HepG2 (cell line): Measurements from ENCODE around the gene DDRGK1. TPM values are rescaled to one million over a fixed set of nuclear protein-coding genes. Genes with fewer than 3 reads are reported as not detected.

Source experiments
- CCAR2 ChIP-seq: fragments of 200-400 bp; formaldehyde crosslinking; optimal IDR thresholded peaks from 2 replicates; pipeline ENCODE3; 2018; ENCODE audit warnings: low read depth, mild to moderate bottlenecking, low read length, moderate library complexity
- DNMT3B ChIP-seq: conservative IDR thresholded peaks from 2 replicates; pipeline ENCODE4 v1.6.1; 2016; ENCODE audit warnings: missing biosample characterization, control low read depth
- ETV6 ChIP-seq: sonication (generic); formaldehyde crosslinking; conservative IDR thresholded peaks from 2 replicates; pipeline ENCODE4 v1.4.0; 2020; ENCODE audit warnings: missing genetic modification reagents
- IRF1 ChIP-seq: sonication (generic); formaldehyde crosslinking; IDR thresholded peaks from 2 replicates; pipeline ENCODE4 v1.4.0; 2020; ENCODE audit warnings: low read depth, mild to moderate bottlenecking, missing genetic modification reagents
- KAT2B ChIP-seq: fragments of 150-350 bp; IDR thresholded peaks from 2 replicates; pipeline ENCODE4 v1.6.1; 2014; ENCODE audit warnings: low read depth, low read length, borderline replicate concordance
- MIER3 ChIP-seq: IDR thresholded peaks from 2 replicates; pipeline ENCODE4 v1.6.1; 2016; ENCODE audit warnings: missing compliant biosample characterization, borderline replicate concordance
- MTA1 ChIP-seq: sonication (generic); formaldehyde crosslinking; IDR thresholded peaks from 2 replicates; pipeline ENCODE4 v1.4.0; 2020; ENCODE audit warnings: missing genetic modification reagents, mild to moderate bottlenecking, borderline replicate concordance
- SRY ChIP-seq: sonication (generic); formaldehyde crosslinking; IDR thresholded peaks from 2 replicates; pipeline ENCODE4 v1.8.0; 2022; ENCODE audit warnings: mild to moderate bottlenecking, missing genetic modification reagents
- TCF7L2 ChIP-seq: IDR thresholded peaks from 2 replicates; pipeline ENCODE4 v1.6.1; 2011; ENCODE audit warnings: mild to moderate bottlenecking, low read depth, low read length, moderate library complexity
- TFDP2 ChIP-seq: sonication (generic); formaldehyde crosslinking; IDR thresholded peaks from 2 replicates; pipeline ENCODE4 v1.4.0; 2020; ENCODE audit warnings: missing genetic modification reagents
- TRIM24 ChIP-seq: sonication (generic); formaldehyde crosslinking; IDR thresholded peaks from 2 replicates; pipeline ENCODE4 v1.8.0; 2022; ENCODE audit warnings: mild to moderate bottlenecking, missing genetic modification reagents
- ZFP82 ChIP-seq: sonication (generic); formaldehyde crosslinking; IDR thresholded peaks from 2 replicates; pipeline ENCODE4 v1.5.1; 2020; ENCODE audit warnings: mild to moderate bottlenecking, missing genetic modification reagents, borderline replicate concordance
- ZNF407 ChIP-seq: sonication (generic); formaldehyde crosslinking; IDR thresholded peaks from one replicate; pipeline ENCODE4 v1.5.1; 2020; ENCODE audit warnings: mild to moderate bottlenecking, missing genetic modification reagents; ENCODE audit errors: not compliant biosample characterization
- ZNF607 ChIP-seq: sonication (generic); formaldehyde crosslinking; IDR thresholded peaks from 2 replicates; pipeline ENCODE4 v1.5.1; 2020; ENCODE audit warnings: missing genetic modification reagents, mild to moderate bottlenecking, borderline replicate concordance
- ZNF83 ChIP-seq: sonication (generic); formaldehyde crosslinking; IDR thresholded peaks from 2 replicates; pipeline ENCODE4 v1.4.0; 2020; ENCODE audit warnings: missing genetic modification reagents, mild to moderate bottlenecking, borderline replicate concordance
- ZUFSP ChIP-seq: sonication (generic); formaldehyde crosslinking; IDR thresholded peaks from 2 replicates; pipeline ENCODE4 v1.9.0; 2021; ENCODE audit warnings: missing genetic modification reagents, mild to moderate bottlenecking, borderline replicate concordance
- polyA plus RNA-seq, 8 experiments: library from polyadenylated mRNA; depleted of rRNA in 3 of 8; stranded (reverse) in 7 of 8; unstranded in 1 of 8; fragments of >200 nt; fragmentation: Illumina TruSeq in 4 of 8; extraction: Trizol in 4 of 8; gene quantifications; 2 replicates each; pipeline versions ENCODE4 v1.2.1 to v1.2.3, GENCODE V29; 2011 to 2016; ENCODE audit warnings: low read depth in 4 of 8, missing spikeins in 1 of 8, mixed read lengths in 1 of 8; ENCODE audit not compliant: insufficient read depth in 1 of 8
- total RNA-seq, 5 experiments: library from RNA; depleted of rRNA; stranded (reverse); fragments of >200 nt; fragmentation: Illumina TruSeq; extraction: Trizol; gene quantifications; 2 replicates each; pipeline ENCODE4 v1.2.3, GENCODE V29; 2016; ENCODE audit warnings: low read depth in 1 of 5

DDRGK1 gene
- total and polyA plus RNA-seq, 2 of the 13 experiments (the other 11 are each of a cell fraction or from before 2014, with no cell fraction given), result 96.7 to 149 TPM

- TF ChIP-seq ZNF407 (CRISPR knock-in tag) (peak; percentile 93), KAT2B (no peak), CCAR2 (peak; percentile 91), ZFP82 (peak; percentile 91; the same call in 1 of the 2 replicates), ETV6 (CRISPR knock-in tag) (peak; percentile 79; the same call in 1 of the 2 replicates), TRIM24 (CRISPR knock-in tag) (no peak), ZNF83 (no peak; the same call in 1 of the 2 replicates), DNMT3B (CRISPR knock-in tag) (peak; percentile 72), ZUFSP (CRISPR knock-in tag) (no peak), TFDP2 (peak; percentile 82), SRY (peak; percentile 87), MIER3 (CRISPR knock-in tag) (peak; percentile 97; the same call in 1 of the 2 replicates), MTA1 (CRISPR knock-in tag) (peak; percentile 100), ZNF607 (CRISPR knock-in tag) (peak; percentile 91), TCF7L2 (no peak), IRF1 (CRISPR knock-in tag) (no peak)
Measured at GRCh38 chr20:3222635-3223600, 18.4 kb upstream of the DDRGK1 start (continued).
